Measurements from ENCODE around the gene EDN1. TPM values are rescaled to one million over a fixed set of nuclear protein-coding genes. Genes with fewer than 3 reads are reported as not detected.
A peak's percentile ranks its signal among the peaks of the same experiment; 100 is the strongest.

The EDN1 gene
- total and polyA plus RNA-seq, 2 of the 13 experiments (the other 11 are each of a cell fraction or from before 2014, with no cell fraction given) = 0.15 to 1.2 TPM

DNA sequence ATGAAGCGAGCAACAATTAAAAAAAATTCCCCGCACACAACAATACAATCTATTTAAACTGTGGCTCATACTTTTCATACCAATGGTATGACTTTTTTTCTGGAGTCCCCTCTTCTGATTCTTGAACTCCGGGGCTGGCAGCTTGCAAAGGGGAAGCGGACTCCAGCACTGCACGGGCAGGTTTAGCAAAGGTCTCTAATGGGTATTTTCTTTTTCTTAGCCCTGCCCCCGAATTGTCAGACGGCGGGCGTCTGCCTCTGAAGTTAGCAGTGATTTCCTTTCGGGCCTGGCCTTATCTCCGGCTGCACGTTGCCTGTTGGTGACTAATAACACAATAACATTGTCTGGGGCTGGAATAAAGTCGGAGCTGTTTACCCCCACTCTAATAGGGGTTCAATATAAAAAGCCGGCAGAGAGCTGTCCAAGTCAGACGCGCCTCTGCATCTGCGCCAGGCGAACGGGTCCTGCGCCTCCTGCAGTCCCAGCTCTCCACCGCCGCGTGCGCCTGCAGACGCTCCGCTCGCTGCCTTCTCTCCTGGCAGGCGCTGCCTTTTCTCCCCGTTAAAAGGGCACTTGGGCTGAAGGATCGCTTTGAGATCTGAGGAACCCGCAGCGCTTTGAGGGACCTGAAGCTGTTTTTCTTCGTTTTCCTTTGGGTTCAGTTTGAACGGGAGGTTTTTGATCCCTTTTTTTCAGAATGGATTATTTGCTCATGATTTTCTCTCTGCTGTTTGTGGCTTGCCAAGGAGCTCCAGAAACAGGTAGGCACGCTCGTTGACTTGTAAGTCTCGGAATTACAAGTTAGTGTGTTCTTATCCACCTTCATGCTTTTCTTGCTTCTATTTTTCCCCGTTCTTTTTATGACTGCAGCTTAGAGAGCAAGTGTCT is at the start of gene EDN1 (continued):
- TF ChIP-seq, protein P1, sequence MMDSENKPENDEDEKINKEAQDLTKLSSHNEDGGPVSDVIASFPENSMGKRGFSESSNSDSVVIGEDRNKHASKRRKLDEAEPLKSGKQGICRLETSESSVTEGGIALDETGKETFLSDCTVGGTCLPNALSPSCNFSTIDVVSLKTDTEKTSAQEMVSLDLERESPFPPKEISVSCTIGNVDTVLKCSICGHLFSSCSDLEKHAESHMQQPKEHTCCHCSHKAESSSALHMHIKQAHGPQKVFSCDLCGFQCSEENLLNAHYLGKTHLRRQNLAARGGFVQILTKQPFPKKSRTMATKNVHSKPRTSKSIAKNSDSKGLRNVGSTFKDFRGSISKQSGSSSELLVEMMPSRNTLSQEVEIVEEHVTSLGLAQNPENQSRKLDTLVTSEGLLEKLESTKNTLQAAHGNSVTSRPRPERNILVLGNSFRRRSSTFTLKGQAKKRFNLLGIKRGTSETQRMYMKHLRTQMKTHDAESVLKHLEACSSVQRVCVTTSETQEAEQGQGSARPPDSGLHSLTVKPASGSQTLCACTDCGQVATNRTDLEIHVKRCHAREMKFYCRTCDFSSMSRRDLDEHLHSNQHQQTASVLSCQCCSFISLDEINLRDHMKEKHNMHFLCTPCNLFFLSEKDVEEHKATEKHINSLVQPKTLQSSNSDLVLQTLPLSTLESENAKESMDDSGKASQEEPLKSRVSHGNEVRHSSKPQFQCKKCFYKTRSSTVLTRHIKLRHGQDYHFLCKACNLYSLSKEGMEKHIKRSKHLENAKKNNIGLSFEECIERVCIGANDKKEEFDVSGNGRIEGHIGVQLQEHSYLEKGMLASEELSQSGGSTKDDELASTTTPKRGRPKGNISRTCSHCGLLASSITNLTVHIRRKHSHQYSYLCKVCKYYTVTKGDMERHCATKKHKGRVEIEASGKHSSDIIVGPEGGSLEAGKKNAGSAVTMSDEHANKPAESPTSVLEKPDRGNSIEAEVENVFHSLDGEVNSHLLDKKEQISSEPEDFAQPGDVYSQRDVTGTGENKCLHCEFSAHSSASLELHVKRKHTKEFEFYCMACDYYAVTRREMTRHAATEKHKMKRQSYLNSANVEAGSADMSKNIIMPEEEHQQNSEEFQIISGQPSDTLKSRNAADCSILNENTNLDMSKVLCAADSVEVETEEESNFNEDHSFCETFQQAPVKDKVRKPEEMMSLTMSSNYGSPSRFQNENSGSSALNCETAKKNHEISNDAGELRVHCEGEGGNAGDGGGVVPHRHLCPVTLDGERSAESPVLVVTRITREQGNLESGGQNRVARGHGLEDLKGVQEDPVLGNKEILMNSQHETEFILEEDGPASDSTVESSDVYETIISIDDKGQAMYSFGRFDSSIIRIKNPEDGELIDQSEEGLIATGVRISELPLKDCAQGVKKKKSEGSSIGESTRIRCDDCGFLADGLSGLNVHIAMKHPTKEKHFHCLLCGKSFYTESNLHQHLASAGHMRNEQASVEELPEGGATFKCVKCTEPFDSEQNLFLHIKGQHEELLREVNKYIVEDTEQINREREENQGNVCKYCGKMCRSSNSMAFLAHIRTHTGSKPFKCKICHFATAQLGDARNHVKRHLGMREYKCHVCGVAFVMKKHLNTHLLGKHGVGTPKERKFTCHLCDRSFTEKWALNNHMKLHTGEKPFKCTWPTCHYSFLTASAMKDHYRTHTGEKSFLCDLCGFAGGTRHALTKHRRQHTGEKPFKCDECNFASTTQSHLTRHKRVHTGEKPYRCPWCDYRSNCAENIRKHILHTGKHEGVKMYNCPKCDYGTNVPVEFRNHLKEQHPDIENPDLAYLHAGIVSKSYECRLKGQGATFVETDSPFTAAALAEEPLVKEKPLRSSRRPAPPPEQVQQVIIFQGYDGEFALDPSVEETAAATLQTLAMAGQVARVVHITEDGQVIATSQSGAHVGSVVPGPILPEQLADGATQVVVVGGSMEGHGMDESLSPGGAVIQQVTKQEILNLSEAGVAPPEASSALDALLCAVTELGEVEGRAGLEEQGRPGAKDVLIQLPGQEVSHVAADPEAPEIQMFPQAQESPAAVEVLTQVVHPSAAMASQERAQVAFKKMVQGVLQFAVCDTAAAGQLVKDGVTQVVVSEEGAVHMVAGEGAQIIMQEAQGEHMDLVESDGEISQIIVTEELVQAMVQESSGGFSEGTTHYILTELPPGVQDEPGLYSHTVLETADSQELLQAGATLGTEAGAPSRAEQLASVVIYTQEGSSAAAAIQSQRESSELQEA (CRISPR knock-in tag; IDR thresholded peaks at IDR 0.05; ENCODE audit: not compliant biosample characterization) = no peak
- TF ChIP-seq ZNF788 (CRISPR knock-in tag; IDR thresholded peaks at IDR 0.05; ENCODE audit: borderline replicate concordance) (no peak), AGO2 (optimal IDR thresholded peaks at IDR 0.05; ENCODE audit: low read depth, low read length) (no peak), MYC (CRISPR knock-in tag; IDR thresholded peaks at IDR 0.05; ENCODE audit: borderline replicate concordance) (peak; percentile 52; the same call in 1 of the 2 replicates), MXD3 (CRISPR knock-in tag; IDR thresholded peaks at IDR 0.05) (no peak), ZNF296 (CRISPR knock-in tag; conservative IDR thresholded peaks at IDR 0.05) (peak; percentile 64; the same call in 1 of the 2 replicates), ZNF512B (CRISPR knock-in tag; IDR thresholded peaks at IDR 0.05; ENCODE audit: borderline replicate concordance) (0 out of 2 replicates have a peak, but pooled peaks have one; percentile 49), SP1 (IDR thresholded peaks at IDR 0.05) (no peak), SP1 (CRISPR knock-in tag; IDR thresholded peaks at IDR 0.05) (no peak), TP53 (CRISPR knock-in tag; conservative IDR thresholded peaks at IDR 0.05) (no peak), ZSCAN5A (CRISPR knock-in tag; IDR thresholded peaks at IDR 0.05; ENCODE audit: borderline replicate concordance) (no peak), ZFP36L2 (CRISPR knock-in tag; IDR thresholded peaks at IDR 0.05) (no peak)
- TF ChIP-seq, protein P2, sequence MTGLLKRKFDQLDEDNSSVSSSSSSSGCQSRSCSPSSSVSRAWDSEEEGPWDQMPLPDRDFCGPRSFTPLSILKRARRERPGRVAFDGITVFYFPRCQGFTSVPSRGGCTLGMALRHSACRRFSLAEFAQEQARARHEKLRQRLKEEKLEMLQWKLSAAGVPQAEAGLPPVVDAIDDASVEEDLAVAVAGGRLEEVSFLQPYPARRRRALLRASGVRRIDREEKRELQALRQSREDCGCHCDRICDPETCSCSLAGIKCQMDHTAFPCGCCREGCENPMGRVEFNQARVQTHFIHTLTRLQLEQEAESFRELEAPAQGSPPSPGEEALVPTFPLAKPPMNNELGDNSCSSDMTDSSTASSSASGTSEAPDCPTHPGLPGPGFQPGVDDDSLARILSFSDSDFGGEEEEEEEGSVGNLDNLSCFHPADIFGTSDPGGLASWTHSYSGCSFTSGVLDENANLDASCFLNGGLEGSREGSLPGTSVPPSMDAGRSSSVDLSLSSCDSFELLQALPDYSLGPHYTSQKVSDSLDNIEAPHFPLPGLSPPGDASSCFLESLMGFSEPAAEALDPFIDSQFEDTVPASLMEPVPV (CRISPR knock-in tag; IDR thresholded peaks at IDR 0.05) = no peak
